Smooth muscle cell of the brain vasculature (primary cell): ENCODE results near the gene RAB31.

Experiments
- DNase-seq: peaks from one replicate; pipeline ENCODE4 v3.0.0-alpha.2; 2012; ENCODE audit warnings: low read depth, low spot score

Gene RAB31

GRCh38 chr18:9712130-9712577 lies 4.1 kb downstream of the RAB31 start:
- DNase-seq = no peak

- no peak for DNase-seq
Measured at GRCh38 chr18:9712611-9713010, 4.5 kb downstream of the RAB31 start.

GRCh38 chr18:9714266-9715087 lies 6.4 kb downstream of the RAB31 start:
- no peak for DNase-seq

GRCh38 chr18:9715088-9715343 lies 6.9 kb downstream of the RAB31 start:
- DNase-seq = no peak

- DNase-seq = no peak
Measured at GRCh38 chr18:9715978-9716774, 8.1 kb downstream of the RAB31 start.

- no peak for DNase-seq
Measured at GRCh38 chr18:9716780-9717563, 8.9 kb downstream of the RAB31 start.

- DNase-seq = peak; percentile 77
Measured at GRCh38 chr18:9719421-9719981, 11.4 kb downstream of the RAB31 start.

- no peak for DNase-seq
Measured at GRCh38 chr18:9720327-9720726, 12.2 kb downstream of the RAB31 start.

GRCh38 chr18:9721893-9722550 lies 13.9 kb downstream of the RAB31 start:
- DNase-seq = no peak

- DNase-seq = no peak
Measured at GRCh38 chr18:9722691-9723090, 14.6 kb downstream of the RAB31 start.

- DNase-seq = no peak
Measured at GRCh38 chr18:9724797-9725585, 16.9 kb downstream of the RAB31 start.

GRCh38 chr18:9726175-9726574 lies 18.1 kb downstream of the RAB31 start:
- no peak for DNase-seq

GRCh38 chr18:9726936-9727335 lies 18.8 kb downstream of the RAB31 start:
- no peak for DNase-seq

- no peak for DNase-seq
Measured at GRCh38 chr18:9730786-9731185, 22.7 kb downstream of the RAB31 start.

- DNase-seq = no peak
Measured at GRCh38 chr18:9731380-9731779, 23.3 kb downstream of the RAB31 start.

- no peak for DNase-seq
Measured at GRCh38 chr18:9732031-9732430, 23.9 kb downstream of the RAB31 start.

- no peak for DNase-seq
Measured at GRCh38 chr18:9734189-9734588, 26.1 kb downstream of the RAB31 start.

- DNase-seq = no peak
Measured at GRCh38 chr18:9735238-9735637, 27.1 kb downstream of the RAB31 start.

- DNase-seq = no peak
Measured at GRCh38 chr18:9735879-9736278, 27.8 kb downstream of the RAB31 start.

GRCh38 chr18:9736286-9736835 lies 28.3 kb downstream of the RAB31 start:
- DNase-seq = no peak
